ENCODE results near the gene SH3PXD2B. TPM values are rescaled to one million over a fixed set of nuclear protein-coding genes. Genes with fewer than 3 reads are reported as not detected.

SH3PXD2B gene
- total RNA-seq, 1 experiment from 2014 or later, result 64.1 TPM

GRCh38 chr5:172278356-172278755, 176.0 kb downstream of the SH3PXD2B start:
- Mint-ChIP-seq H3K4me1 (peaks cover 48% of the 10 kb centered on the region), H3K9me3 (peaks cover 5% of the 10 kb centered on the region; the same call in 1 of the 2 replicates), H3K4me3 (no peak overlapping the region), H3K27me3 (ENCODE audit: low read depth) (no peaks in the 10 kb centered on the region), H3K27ac (no peak overlapping the region), H3K36me3 (peaks cover 7% of the 10 kb centered on the region)
- DNase-seq (ENCODE audit: low spot score), result no peak
- ATAC-seq, result no peak
- POLR2A ChIA-PET, result interaction anchor here (0.7 kb wide), 1 partner anchor 11 kb away, joined by 4 read pairs; no protein-coding TSS in a partner anchor
- TF ChIP-seq ZNF532 (CRISPR knock-in tag; IDR thresholded peaks at IDR 0.05; ENCODE audit: borderline replicate concordance) (no peak), FOXP1 (CRISPR knock-in tag; IDR thresholded peaks at IDR 0.05; ENCODE audit: borderline replicate concordance) (no peak), E2F1 (CRISPR knock-in tag; IDR thresholded peaks at IDR 0.05) (no peak), FOXP4 (CRISPR knock-in tag; IDR thresholded peaks at IDR 0.05) (no peak), EMX1 (CRISPR knock-in tag; IDR thresholded peaks at IDR 0.05) (no peak), CREB1 (CRISPR knock-in tag; IDR thresholded peaks at IDR 0.05) (no peak)
- CTCF ChIA-PET, result interaction anchor here (1.1 kb wide), 1 partner anchor 12 kb away, joined by 3 read pairs; no protein-coding TSS in a partner anchor

- Mint-ChIP-seq H3K4me1 (peaks cover 48% of the 10 kb centered on the region), H3K4me3 (no peak overlapping the region)
- CTCF ChIA-PET, result no interaction called here
These were observed 178.1 kb downstream of the SH3PXD2B start for GRCh38 chr5:172276214-172276613.

More at GRCh38 chr5:172276214-172276613, 178.1 kb downstream of the SH3PXD2B start:
- no peak for DNase-seq (ENCODE audit: low spot score)
- no peaks in the 10 kb centered on the region for H3K27me3 Mint-ChIP-seq (ENCODE audit: low read depth)
- H3K9me3 Mint-ChIP-seq, result peaks cover 5% of the 10 kb centered on the region; the same call in 1 of the 2 replicates
- H3K36me3 Mint-ChIP-seq, result peaks cover 7% of the 10 kb centered on the region
- TF ChIP-seq CREB1 (CRISPR knock-in tag; IDR thresholded peaks at IDR 0.05) (no peak), ZNF396 (CRISPR knock-in tag; IDR thresholded peaks at IDR 0.05; ENCODE audit: borderline replicate concordance) (no peak), SMAD4 (CRISPR knock-in tag; IDR thresholded peaks at IDR 0.05) (no peak), AR (CRISPR knock-in tag; IDR thresholded peaks at IDR 0.05) (no peak), USF2 (CRISPR knock-in tag; IDR thresholded peaks at IDR 0.05) (no peak), ZNF121 (CRISPR knock-in tag; IDR thresholded peaks at IDR 0.05) (no peak), ZNF423 (CRISPR knock-in tag; IDR thresholded peaks at IDR 0.05) (no peak), HMGXB4 (CRISPR knock-in tag; IDR thresholded peaks at IDR 0.05) (no peak), ZSCAN18 (CRISPR knock-in tag; IDR thresholded peaks at IDR 0.05) (no peak), JAZF1 (CRISPR knock-in tag; IDR thresholded peaks at IDR 0.05) (no peak), IRF2 (CRISPR knock-in tag; IDR thresholded peaks at IDR 0.05; ENCODE audit: borderline replicate concordance, low read depth) (no peak), FOXK1 (CRISPR knock-in tag; IDR thresholded peaks at IDR 0.05) (no peak), ZNF317 (CRISPR knock-in tag; IDR thresholded peaks at IDR 0.05; ENCODE audit: borderline replicate concordance, low read depth) (no peak)
- no peak for ATAC-seq
- H3K27ac Mint-ChIP-seq, result peak overlapping the region; percentile 11; the same call in 1 of the 2 replicates
- POLR2A ChIA-PET, result interaction anchor here (0.6 kb wide), 1 partner anchor 186 kb away, joined by 4 read pairs; no protein-coding TSS in a partner anchor
